ENCODE measurements around the gene ZMYND8.

ZMYND8 gene

GRCh38 chr20:47326658-47327268 is 29.7 kb downstream of the ZMYND8 start:
- DNase-seq (ENCODE audit: low read depth) = no peak
- no peak for TF ChIP-seq CTCF (IDR thresholded peaks at IDR 0.05; ENCODE audit: insufficient read depth, low read depth, low read length, missing control alignments)
- no peak overlapping the region for H3K4me3 ChIP-seq (ENCODE audit: low read length)

DNA sequence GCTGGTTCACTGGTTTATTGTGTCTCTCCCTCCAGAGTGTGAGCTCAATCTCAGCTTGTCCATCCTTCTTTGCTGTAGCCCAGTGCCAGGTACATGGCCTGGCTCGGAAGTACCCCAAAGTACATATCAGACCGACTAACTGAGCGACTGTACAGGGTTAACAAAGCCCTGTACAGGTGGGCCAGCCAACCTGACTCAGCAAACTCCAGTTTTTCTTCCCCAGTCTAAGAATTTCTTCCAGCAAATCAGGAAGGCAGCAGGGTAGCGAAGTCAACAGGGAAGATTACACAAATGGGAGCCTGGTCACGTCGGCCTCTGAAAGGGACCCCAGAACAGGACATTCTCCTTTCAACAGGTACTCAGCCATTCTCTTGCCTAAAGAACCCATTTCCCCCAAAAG is 31.3 kb downstream of the ZMYND8 start:
- no peak overlapping the region for H3K4me3 ChIP-seq (ENCODE audit: low read length)
- no peak for DNase-seq (ENCODE audit: low read depth)
- no peak for TF ChIP-seq CTCF (IDR thresholded peaks at IDR 0.05; ENCODE audit: insufficient read depth, low read depth, low read length, missing control alignments)

DNA sequence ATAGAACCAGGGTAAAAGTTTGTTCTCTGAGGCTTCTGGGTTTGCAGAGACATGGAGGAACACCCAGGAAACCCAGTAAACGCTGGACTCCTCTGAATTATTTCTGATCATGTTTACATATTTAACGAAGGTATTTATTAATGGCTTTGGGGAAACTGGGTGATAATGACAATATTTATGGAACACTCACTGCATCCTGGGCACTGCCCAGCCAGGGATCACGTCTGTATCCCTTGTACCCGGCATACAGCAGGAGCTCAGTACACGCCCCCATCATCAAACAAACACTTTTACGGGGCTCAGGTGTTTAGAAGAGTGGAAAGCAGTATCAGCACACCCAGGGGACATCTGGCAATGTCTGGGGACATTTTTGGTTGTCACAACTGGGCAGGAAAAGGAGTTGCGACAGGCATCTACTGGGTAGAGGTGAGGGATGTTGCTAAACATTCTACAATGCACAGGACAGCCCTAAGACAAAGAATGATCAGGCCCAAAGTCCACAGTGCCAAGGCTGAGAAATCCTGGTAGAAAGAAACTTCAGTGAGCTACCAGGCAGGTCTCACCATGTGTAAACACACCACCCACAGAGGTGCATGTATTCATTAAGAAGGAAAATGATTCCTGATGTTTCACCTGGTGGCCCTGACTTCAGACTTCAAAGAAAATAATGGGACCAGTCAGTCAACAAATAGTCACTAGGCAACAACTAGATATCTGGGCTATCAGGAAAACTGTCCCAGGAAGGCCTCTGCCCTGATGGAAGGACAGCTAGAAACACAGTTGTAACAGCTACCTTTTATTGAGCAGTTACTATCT is 35.3 kb downstream of the ZMYND8 start:
- H3K4me3 ChIP-seq (ENCODE audit: low read length) = no peak overlapping the region
- no peak for TF ChIP-seq CTCF (IDR thresholded peaks at IDR 0.05; ENCODE audit: insufficient read depth, low read depth, low read length, missing control alignments)
- DNase-seq (ENCODE audit: low read depth) = peak; percentile 57

DNA sequence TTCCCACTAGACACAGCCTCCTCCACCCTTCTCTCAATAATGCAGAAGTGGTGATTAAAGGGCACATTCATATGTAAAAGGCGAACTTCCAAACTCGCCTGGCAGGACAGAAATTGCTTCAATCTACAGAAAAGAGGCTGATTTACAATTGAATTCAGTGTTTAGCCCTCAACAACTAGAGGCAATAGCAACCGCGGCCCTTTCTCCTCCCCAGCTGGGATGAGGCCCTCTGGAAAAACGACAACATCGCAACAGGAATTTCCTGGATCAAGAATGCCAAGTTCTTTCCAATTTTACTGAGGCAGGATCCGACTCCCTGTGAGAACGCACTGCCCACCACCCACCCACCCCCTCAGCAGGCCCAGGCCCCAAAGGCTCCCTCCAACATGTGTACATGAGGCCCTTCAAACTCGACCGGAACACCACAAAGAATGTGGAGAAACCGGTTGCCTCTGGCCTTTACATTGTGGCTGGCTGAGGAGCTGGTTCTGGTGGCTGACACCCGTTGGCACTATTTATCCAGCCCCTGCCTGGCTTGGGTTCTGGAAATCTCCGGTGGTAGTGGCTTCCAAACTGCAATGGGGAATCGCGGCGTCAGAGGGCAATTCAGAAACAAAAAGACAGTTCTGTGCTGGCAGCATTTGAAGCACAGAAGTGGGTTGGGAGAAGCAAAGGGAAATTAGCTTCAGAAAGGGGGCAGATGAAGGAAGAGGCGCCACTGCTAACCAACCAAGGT is 36.8 kb downstream of the ZMYND8 start:
- peak overlapping the region; percentile 36 for H3K4me3 ChIP-seq (ENCODE audit: low read length)
- DNase-seq (ENCODE audit: low read depth) = peak; percentile 88
- no peak for TF ChIP-seq CTCF (IDR thresholded peaks at IDR 0.05; ENCODE audit: insufficient read depth, low read depth, low read length, missing control alignments)

GRCh38 chr20:47318586-47319516 is 37.6 kb downstream of the ZMYND8 start:
- no peak for TF ChIP-seq CTCF (IDR thresholded peaks at IDR 0.05; ENCODE audit: insufficient read depth, low read depth, low read length, missing control alignments)
- peak overlapping the region; percentile 36 for H3K4me3 ChIP-seq (ENCODE audit: low read length)
- peak; percentile 70 for DNase-seq (ENCODE audit: low read depth)

- TF ChIP-seq CTCF (IDR thresholded peaks at IDR 0.05; ENCODE audit: insufficient read depth, low read depth, low read length, missing control alignments) = no peak
- peak overlapping the region; percentile 36 for H3K4me3 ChIP-seq (ENCODE audit: low read length)
- DNase-seq (ENCODE audit: low read depth) = peak; percentile 70
Observed at GRCh38 chr20:47318027-47318585, 38.4 kb downstream of the ZMYND8 start.

All from epithelial cell of esophagus (primary cell).